Neutrophil (primary cell): ENCODE results near the gene SMYD3.

ENCODE experiments used
- H3K27ac ChIP-seq: fragments of 200-600 bp; sonication (generic); 2 replicates; pipeline ENCODE4 v1.5.1; 2016; ENCODE audit warnings: mild to moderate bottlenecking, moderate library complexity
- H3K27me3 ChIP-seq: fragments of 200-600 bp; sonication (generic); 2 replicates; pipeline ENCODE4 v1.6.0; 2016; ENCODE audit warnings: mild to moderate bottlenecking
- H3K36me3 ChIP-seq: fragments of 200-600 bp; sonication (generic); 2 replicates; pipeline ENCODE4 v1.5.1; 2017
- H3K4me1 ChIP-seq, 2 experiments: fragments of 200-600 bp in 1 of 2; sonication (generic) in 1 of 2; 1 replicate in 1 of 2; 2 replicates in 1 of 2; pipeline versions ENCODE4 v1.5.1 to v1.6.1; 2013 to 2016; ENCODE audit warnings: low read depth in 1 of 2, low read length in 1 of 2, mild to moderate bottlenecking in 1 of 2, moderate library complexity in 1 of 2; ENCODE audit not compliant: control insufficient read depth in 1 of 2, insufficient read depth in 1 of 2
- H3K4me3 ChIP-seq, 2 experiments: fragments of 200-600 bp in 1 of 2; sonication (generic) in 1 of 2; 1 replicate in 1 of 2; 2 replicates in 1 of 2; pipeline ENCODE4 v1.5.1; 2013 to 2016; ENCODE audit warnings: low read depth in 1 of 2, low read length in 1 of 2, mild to moderate bottlenecking in 1 of 2, moderate library complexity in 1 of 2
- H3K9me3 ChIP-seq: fragments of 200-600 bp; sonication (generic); 2 replicates; pipeline ENCODE4 v1.5.1; 2016
- CTCF ChIP-seq: fragments of 200-600 bp; sonication (generic); IDR thresholded peaks from 2 replicates; pipeline ENCODE4 v1.5.1; 2016; ENCODE audit warnings: antibody characterized with exemption

The SMYD3 gene

GRCh38 chr1:245867738-245868137 is 639.3 kb downstream of the SMYD3 start:
- no peaks in the 10 kb centered on the region for H3K36me3 ChIP-seq
- H3K27me3 ChIP-seq, result no peaks in the 10 kb centered on the region
- no peak for TF ChIP-seq CTCF

GRCh38 chr1:245864872-245865271 is 642.2 kb downstream of the SMYD3 start:
- no peak for TF ChIP-seq CTCF
- H3K27me3 ChIP-seq, result no peaks in the 10 kb centered on the region
- no peaks in the 10 kb centered on the region for H3K9me3 ChIP-seq
- no peak overlapping the region for H3K4me3 ChIP-seq
- H3K36me3 ChIP-seq, result no peaks in the 10 kb centered on the region
- H3K4me1 ChIP-seq, result no peaks in the 10 kb centered on the region
- no peak overlapping the region for H3K27ac ChIP-seq

More at GRCh38 chr1:245867738-245868137, 639.3 kb downstream of the SMYD3 start:
- Histone ChIP-seq H3K4me3 (no peak overlapping the region), H3K9me3 (no peaks in the 10 kb centered on the region), H3K4me1 (no peaks in the 10 kb centered on the region), H3K27ac (no peak overlapping the region)

GRCh38 chr1:245863566-245864184 is 643.4 kb downstream of the SMYD3 start:
- no peaks in the 10 kb centered on the region for H3K4me1 ChIP-seq
- no peaks in the 10 kb centered on the region for H3K36me3 ChIP-seq
- TF ChIP-seq CTCF, result no peak
- H3K27ac ChIP-seq, result no peak overlapping the region
- H3K9me3 ChIP-seq, result no peaks in the 10 kb centered on the region
- no peaks in the 10 kb centered on the region for H3K27me3 ChIP-seq
- H3K4me3 ChIP-seq, result no peak overlapping the region

GRCh38 chr1:245862812-245863540 is 644.1 kb downstream of the SMYD3 start:
- TF ChIP-seq CTCF, result no peak
- Histone ChIP-seq H3K27me3 (no peaks in the 10 kb centered on the region), H3K27ac (no peak overlapping the region)

GRCh38 chr1:245860657-245861544 is 646.2 kb downstream of the SMYD3 start:
- H3K27me3 ChIP-seq, result no peaks in the 10 kb centered on the region

More at GRCh38 chr1:245862812-245863540, 644.1 kb downstream of the SMYD3 start:
- no peak overlapping the region for H3K4me3 ChIP-seq
- no peaks in the 10 kb centered on the region for H3K9me3 ChIP-seq
- H3K36me3 ChIP-seq, result no peaks in the 10 kb centered on the region
- H3K4me1 ChIP-seq, result no peaks in the 10 kb centered on the region

More at GRCh38 chr1:245860657-245861544, 646.2 kb downstream of the SMYD3 start:
- TF ChIP-seq CTCF, result no peak
- Histone ChIP-seq H3K4me1 (no peaks in the 10 kb centered on the region), H3K4me3 (no peak overlapping the region), H3K9me3 (no peaks in the 10 kb centered on the region), H3K27ac (no peak overlapping the region), H3K36me3 (no peaks in the 10 kb centered on the region)
